ENCODE measurements around the gene SAXO2.
"Not testable (repeated sequence)": the region's sequence is repeated elsewhere in the genome, so short reads cannot be mapped to it uniquely, and the experiment has no call there.

- not testable (repeated sequence) for TF ChIP-seq CTCF (conservative IDR thresholded peaks at IDR 0.05; ENCODE audit: low read depth in 2 of 2); REST (IDR thresholded peaks at IDR 0.05; ENCODE audit: unreplicated experiment); EZH2phosphoT487 (IDR thresholded peaks at IDR 0.05; ENCODE audit: unreplicated experiment); EZH2 (IDR thresholded peaks at IDR 0.05; ENCODE audit: low read depth, unreplicated experiment); ETS1 (IDR thresholded peaks at IDR 0.05)
Observed at GRCh38 chr15:82333603-82334553, 71.3 kb downstream of the SAXO2 start.

All from GM23338 (cell line).